ENCODE data around the gene ACLY. TPM values are rescaled to one million over a fixed set of nuclear protein-coding genes. Genes with fewer than 3 reads are reported as not detected.

The ACLY gene
- total and polyA plus RNA-seq, 10 of the 15 experiments (the other 5 are each of a cell fraction or from before 2014, with no cell fraction given): 32.6 to 224 (median 114) TPM

DNA sequence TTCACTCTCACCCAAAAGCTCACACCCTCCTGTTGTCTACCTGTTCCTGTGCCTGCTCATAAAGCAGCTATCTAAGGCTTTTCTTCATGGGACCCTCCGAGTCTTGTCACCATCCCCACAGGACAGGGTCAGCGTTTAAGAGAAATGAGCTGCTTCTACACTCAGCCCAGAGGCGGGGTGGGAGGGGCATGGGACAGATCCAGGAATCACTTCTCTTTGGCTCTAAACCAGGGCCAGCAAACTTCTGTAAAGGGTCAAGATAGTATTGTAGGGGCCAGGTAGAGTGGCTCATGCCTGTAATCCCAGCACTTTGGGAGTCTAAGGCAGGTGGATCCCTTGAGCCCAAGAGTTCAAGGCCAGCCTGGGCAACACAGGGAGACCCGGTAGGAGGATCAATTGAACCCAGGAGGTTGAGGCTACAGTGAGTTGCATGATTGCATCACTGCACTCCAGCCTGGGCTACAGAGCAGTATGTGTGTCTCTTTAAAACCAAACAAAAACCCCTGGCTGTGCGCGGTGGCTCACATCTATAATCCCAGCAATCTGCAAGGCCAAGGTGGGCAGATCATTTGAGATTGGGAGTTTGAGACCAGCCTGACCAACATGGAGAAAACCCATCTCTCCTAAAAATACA is 30.3 kb downstream of the ACLY start (continued):
- TF ChIP-seq ZNF592 (IDR thresholded peaks at IDR 0.05) (no peak), EP300 (IDR thresholded peaks at IDR 0.05; ENCODE audit: borderline replicate concordance in 1 of 2, control insufficient read depth in 1 of 2, low read depth in 2 of 2, low read length in 2 of 2) (no peak), WRNIP1 (IDR thresholded peaks at IDR 0.05; ENCODE audit: borderline replicate concordance, low read depth, low read length) (no peak), RAD51 (IDR thresholded peaks at IDR 0.05) (no peak), CREB1 (IDR thresholded peaks at IDR 0.05; ENCODE audit: low read depth) (no peak), ZNF24 (IDR thresholded peaks at IDR 0.05) (no peak), PKNOX1 (IDR thresholded peaks at IDR 0.05) (no peak)

Data from GM12878 (cell line).